OCI-M2 (cell line): ENCODE data around the gene VAC14.

Source experiments
- DNase-seq: peaks from one replicate; lab custom pipeline; 2025; ENCODE audit not compliant: unreplicated experiment; lab: John Stamatoyannopoulos, UW

VAC14 gene

GRCh38 chr16:70664325-70665112, 136.4 kb downstream of the VAC14 start:
- no peak for DNase-seq

- no peak for DNase-seq
Observed at GRCh38 chr16:70663524-70664324, 137.2 kb downstream of the VAC14 start.

GRCh38 chr16:70662991-70663523, 137.9 kb downstream of the VAC14 start:
- DNase-seq = no peak

GRCh38 chr16:70661918-70662641, 138.9 kb downstream of the VAC14 start:
- DNase-seq = no peak

- DNase-seq = no peak
Observed at GRCh38 chr16:70661534-70661917, 139.4 kb downstream of the VAC14 start.

- no peak for DNase-seq
Observed at GRCh38 chr16:70660672-70661350, 140.1 kb downstream of the VAC14 start.

GRCh38 chr16:70659953-70660671, 140.8 kb downstream of the VAC14 start:
- DNase-seq = no peak

- no peak for DNase-seq
Observed at GRCh38 chr16:70659546-70659945, 141.4 kb downstream of the VAC14 start.

GRCh38 chr16:70658921-70659320, 142.0 kb downstream of the VAC14 start:
- no peak for DNase-seq

- no peak for DNase-seq
Observed at GRCh38 chr16:70657956-70658355, 143.0 kb downstream of the VAC14 start.

- DNase-seq = no peak
Observed at GRCh38 chr16:70656712-70657263, 144.2 kb downstream of the VAC14 start.

- no peak for DNase-seq
Observed at GRCh38 chr16:70656065-70656711, 144.8 kb downstream of the VAC14 start.

- DNase-seq = peak; percentile 64
Observed at GRCh38 chr16:70653809-70654771, 146.9 kb downstream of the VAC14 start.

- DNase-seq = no peak
Observed at GRCh38 chr16:70653406-70653805, 147.6 kb downstream of the VAC14 start.

GRCh38 chr16:70652322-70652721, 148.6 kb downstream of the VAC14 start:
- no peak for DNase-seq

- DNase-seq = no peak
Observed at GRCh38 chr16:70651524-70651923, 149.4 kb downstream of the VAC14 start.

- DNase-seq = no peak
Observed at GRCh38 chr16:70650216-70650615, 150.7 kb downstream of the VAC14 start.

- no peak for DNase-seq
Observed at GRCh38 chr16:70649300-70649699, 151.7 kb downstream of the VAC14 start.
